A673 (cell line): ENCODE results near the gene SLC16A5.
"Not testable (repeated sequence)": the region's sequence is repeated elsewhere in the genome, so short reads cannot be mapped to it uniquely, and the experiment has no call there.

ENCODE experiments used
- EZH2 ChIP-seq: fragments of 200-600 bp; sonication (generic); IDR thresholded peaks from 2 replicates; pipeline ENCODE4 v1.6.1; 2017; ENCODE audit warnings: borderline replicate concordance, low read depth, mild to moderate bottlenecking, mixed read lengths, antibody characterized with exemption, low read length; ENCODE audit not compliant: poor library complexity, severe bottlenecking
- TF ChIP-seq, protein P1 (sequence below): fragments of 300-800, 200-600 bp; sonication (generic); conservative IDR thresholded peaks from 2 replicates; pipeline ENCODE4 v1.5.1; 2017; ENCODE audit warnings: low read depth, mild to moderate bottlenecking, antibody characterized with exemption, low read length, moderate library complexity, mixed read lengths

DNA sequence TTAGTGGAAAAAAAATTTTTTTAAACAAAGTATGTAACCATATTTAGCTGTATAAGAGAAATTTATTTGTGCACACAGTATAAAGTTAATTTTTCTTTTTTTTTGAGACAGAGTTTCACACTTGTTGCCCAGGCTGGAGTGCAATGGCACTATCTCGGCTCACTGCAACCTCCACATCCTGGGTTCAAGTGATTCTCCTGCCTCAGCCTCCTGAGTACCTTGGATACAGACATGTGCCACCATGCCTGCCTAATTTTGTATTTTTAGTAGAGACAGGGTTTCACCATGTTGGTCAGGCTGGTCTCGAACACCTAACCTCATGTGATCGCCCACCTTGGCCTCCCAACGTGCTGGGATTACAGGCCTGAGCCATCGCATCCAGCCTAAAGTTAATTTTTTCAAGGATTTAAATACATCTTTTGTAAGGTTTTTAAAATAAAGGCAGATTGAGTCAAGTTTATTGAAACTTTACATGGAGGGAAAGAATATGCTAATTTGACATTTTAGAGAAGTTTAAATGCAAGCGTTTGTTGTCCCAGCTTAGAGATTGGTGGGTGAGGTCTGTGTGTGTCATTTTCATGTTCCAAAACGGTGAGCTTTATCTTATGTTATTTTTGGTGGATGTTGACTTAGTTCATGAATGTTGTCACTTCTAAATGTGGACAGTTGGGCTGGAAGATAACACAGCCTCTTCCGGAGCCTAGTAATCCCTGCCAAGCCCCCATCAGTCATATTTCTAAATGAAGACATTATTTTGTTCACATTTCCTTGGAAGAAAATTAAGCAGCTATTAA lies 16.1 kb upstream of the SLC16A5 start:
- TF ChIP-seq, protein P1, sequence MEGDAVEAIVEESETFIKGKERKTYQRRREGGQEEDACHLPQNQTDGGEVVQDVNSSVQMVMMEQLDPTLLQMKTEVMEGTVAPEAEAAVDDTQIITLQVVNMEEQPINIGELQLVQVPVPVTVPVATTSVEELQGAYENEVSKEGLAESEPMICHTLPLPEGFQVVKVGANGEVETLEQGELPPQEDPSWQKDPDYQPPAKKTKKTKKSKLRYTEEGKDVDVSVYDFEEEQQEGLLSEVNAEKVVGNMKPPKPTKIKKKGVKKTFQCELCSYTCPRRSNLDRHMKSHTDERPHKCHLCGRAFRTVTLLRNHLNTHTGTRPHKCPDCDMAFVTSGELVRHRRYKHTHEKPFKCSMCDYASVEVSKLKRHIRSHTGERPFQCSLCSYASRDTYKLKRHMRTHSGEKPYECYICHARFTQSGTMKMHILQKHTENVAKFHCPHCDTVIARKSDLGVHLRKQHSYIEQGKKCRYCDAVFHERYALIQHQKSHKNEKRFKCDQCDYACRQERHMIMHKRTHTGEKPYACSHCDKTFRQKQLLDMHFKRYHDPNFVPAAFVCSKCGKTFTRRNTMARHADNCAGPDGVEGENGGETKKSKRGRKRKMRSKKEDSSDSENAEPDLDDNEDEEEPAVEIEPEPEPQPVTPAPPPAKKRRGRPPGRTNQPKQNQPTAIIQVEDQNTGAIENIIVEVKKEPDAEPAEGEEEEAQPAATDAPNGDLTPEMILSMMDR: not testable (repeated sequence)
- TF ChIP-seq EZH2: not testable (repeated sequence)
